Fibroblast of mammary gland (primary cell): ENCODE data around the gene TSC2.
A peak's percentile ranks its signal among the peaks of the same experiment; 100 is the strongest.
"Not testable (repeated sequence)": the region's sequence is repeated elsewhere in the genome, so short reads cannot be mapped to it uniquely, and the experiment has no call there.

Experiments used
- DNase-seq: peaks from one replicate; pipeline ENCODE4 v3.0.0-alpha.2; 2010; ENCODE audit warnings: low read depth
- H3K4me3 ChIP-seq: 2 replicates; pipeline ENCODE4 v1.5.1; 2011; ENCODE audit warnings: low read depth, mild to moderate bottlenecking, low read length, moderate library complexity; ENCODE audit not compliant: control insufficient read depth
- CTCF ChIP-seq: conservative IDR thresholded peaks from 2 replicates; pipeline ENCODE4 v1.5.1; 2011; ENCODE audit warnings: low read depth, low read length, inconsistent platforms; ENCODE audit not compliant: control insufficient read depth, insufficient read depth

Gene TSC2

DNA sequence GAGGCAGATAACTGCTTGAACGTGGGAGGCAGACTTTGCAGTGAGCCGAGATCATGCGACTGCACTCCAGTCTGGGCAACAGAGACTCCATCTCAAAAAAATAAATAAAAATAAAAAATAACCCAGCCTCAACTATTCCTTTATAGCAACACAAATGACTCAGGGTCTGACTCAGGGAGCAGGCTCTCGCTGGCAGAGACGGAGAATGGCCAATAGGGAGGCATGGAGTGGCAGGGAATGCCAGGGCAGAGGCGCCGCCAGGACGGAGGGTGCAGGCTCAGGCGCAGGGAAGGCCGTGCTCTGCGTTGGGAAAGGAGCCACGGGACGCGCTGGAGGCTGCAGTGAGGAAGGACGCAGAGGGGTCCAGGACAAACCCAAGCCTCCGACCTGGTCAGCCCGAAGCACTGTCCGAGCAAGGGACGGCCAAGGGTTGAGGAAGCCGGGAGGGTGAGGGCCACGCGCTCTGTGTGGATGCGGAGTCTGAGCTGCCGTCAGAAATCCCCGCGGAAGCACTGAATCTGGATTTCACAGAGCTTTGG is 47.6 kb downstream of the TSC2 start:
- no peak for TF ChIP-seq CTCF
- no peak overlapping the region for H3K4me3 ChIP-seq
- peak; percentile 59 for DNase-seq

DNA sequence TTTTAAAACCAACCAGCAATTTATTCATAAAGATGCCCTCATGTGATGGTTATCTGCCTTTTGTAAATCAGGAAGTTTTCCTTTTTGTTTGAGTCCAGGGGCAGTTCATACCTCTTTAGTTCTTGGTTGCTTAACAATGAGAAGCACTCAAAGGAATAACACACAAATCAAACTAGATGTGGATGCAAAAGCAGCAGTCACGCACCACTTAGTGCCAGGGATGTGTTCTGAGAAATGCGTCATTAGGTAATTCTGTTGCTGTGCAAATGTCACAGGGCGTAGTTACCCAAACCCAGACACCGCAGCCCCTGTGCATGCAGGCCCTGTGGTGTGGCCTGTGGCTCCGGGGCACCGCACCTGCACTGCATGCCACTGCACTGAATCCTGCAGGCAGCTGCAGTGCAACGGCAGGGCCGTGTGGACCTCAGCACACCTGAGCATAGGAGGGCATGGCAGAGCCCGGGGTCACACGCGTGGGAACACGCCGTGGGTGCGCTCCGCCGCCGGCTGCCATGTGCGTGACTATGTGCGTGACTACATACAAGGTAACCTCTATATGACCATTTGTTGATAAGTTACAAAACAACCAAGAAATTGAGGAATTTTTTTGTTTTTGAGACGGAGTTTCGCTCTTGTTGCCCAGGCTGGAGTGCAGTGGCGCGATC is 48.3 kb downstream of the TSC2 start:
- no peak for TF ChIP-seq CTCF
- no peak for DNase-seq
- no peak overlapping the region for H3K4me3 ChIP-seq

- no peak overlapping the region for H3K4me3 ChIP-seq
- DNase-seq, result no peak
- TF ChIP-seq CTCF, result no peak
These were observed 49.2 kb downstream of the TSC2 start for GRCh38 chr16:2096853-2097595.

DNA sequence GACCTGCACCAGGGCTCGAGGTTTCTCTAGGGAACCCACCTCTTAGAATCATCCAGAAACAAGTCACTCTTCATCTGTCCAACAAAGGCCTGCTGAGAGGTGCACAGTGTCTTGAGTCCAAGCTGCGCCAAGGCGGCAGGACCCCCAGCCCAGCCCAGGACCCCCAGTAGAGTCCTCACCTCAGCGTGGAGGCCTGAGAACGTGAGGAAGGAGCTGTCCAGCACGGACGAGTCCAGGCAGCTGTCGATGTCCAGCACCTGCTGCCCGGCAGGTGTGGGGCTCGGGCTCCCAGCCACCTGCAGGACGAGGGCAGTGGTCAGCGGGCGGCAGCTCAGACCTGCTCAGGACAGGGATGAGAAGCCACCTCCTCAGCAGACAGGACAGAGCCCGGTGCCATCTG is 49.9 kb downstream of the TSC2 start:
- not testable (repeated sequence) for H3K4me3 ChIP-seq, DNase-seq

DNA sequence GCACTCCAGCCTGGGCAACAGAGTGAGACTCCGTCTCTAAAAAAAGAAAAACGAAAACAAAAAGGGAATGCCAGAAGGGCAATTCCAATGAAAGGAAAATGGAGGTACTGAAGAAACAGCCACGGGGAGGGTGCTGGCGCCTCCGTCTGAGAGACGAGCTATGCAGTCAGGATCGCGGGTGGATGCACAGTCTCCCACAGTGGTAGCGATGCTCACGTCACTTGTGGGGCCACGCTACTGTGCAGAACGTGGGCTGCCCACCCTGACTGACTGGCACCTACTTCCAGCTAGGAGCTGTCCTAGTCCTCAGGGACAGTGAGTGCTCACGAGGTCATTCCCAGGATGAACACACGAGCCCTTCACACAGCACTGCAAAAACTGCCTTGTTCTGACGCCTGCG is 53.8 kb downstream of the TSC2 start:
- H3K4me3 ChIP-seq, DNase-seq: not testable (repeated sequence)

- DNase-seq, result no peak
- no peak for TF ChIP-seq CTCF
- no peak overlapping the region for H3K4me3 ChIP-seq
These were observed 54.7 kb downstream of the TSC2 start for GRCh38 chr16:2102471-2102870.

GRCh38 chr16:2104464-2104863 is 56.7 kb downstream of the TSC2 start:
- not testable (repeated sequence) for H3K4me3 ChIP-seq, DNase-seq

- H3K4me3 ChIP-seq, DNase-seq: not testable (repeated sequence)
These were observed 57.5 kb downstream of the TSC2 start for GRCh38 chr16:2105291-2105690.

GRCh38 chr16:2105769-2106168 is 58.0 kb downstream of the TSC2 start:
- DNase-seq, H3K4me3 ChIP-seq: not testable (repeated sequence)

DNA sequence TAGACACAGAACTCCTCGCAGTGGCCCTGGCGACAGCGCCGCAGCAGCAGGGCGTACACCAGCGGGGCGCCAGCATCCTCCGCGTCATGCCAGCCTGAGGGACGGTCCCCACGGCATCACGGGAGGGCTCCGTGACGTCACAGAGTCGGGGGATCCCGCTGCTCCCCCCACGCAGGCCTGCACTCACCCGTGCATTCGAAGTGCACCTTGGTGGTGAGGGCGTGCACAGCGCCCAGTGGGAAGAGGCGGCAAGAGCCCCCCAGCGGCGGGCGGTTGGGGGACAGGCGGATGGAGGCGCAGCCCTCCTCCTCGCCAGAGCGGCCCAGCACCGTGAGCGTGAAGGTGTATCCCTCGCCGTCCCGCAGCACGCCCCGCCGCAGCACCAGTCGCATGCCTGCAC is 58.4 kb downstream of the TSC2 start:
- DNase-seq, H3K4me3 ChIP-seq: not testable (repeated sequence)

- peak; percentile 95 for DNase-seq
- H3K4me3 ChIP-seq, result not testable (repeated sequence)
These were observed 59.5 kb downstream of the TSC2 start for GRCh38 chr16:2107121-2107790.

GRCh38 chr16:2107791-2108125 is 60.0 kb downstream of the TSC2 start:
- H3K4me3 ChIP-seq, DNase-seq: not testable (repeated sequence)
